Measurements from ENCODE around the gene OTOGL.

DNA sequence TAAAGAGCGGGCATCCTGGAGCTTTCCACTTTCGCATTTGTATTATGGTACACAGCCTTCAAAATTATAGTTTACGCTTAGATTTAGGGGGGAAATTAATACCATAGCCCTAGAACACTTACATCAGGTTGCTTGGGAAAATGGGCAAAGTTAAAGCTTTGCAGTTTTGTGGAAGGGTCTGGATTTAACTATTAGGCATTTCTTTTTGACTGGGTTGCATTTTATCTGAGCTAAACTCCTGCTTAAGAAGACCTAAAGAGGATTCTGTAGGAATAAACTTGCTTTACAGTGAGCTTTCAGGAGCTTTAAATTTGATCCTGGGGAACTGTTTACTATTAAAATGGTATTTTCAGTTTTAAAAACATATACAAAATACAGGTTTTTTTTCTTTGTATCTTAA lies 301.9 kb downstream of the OTOGL start:
- TF ChIP-seq, protein P1, sequence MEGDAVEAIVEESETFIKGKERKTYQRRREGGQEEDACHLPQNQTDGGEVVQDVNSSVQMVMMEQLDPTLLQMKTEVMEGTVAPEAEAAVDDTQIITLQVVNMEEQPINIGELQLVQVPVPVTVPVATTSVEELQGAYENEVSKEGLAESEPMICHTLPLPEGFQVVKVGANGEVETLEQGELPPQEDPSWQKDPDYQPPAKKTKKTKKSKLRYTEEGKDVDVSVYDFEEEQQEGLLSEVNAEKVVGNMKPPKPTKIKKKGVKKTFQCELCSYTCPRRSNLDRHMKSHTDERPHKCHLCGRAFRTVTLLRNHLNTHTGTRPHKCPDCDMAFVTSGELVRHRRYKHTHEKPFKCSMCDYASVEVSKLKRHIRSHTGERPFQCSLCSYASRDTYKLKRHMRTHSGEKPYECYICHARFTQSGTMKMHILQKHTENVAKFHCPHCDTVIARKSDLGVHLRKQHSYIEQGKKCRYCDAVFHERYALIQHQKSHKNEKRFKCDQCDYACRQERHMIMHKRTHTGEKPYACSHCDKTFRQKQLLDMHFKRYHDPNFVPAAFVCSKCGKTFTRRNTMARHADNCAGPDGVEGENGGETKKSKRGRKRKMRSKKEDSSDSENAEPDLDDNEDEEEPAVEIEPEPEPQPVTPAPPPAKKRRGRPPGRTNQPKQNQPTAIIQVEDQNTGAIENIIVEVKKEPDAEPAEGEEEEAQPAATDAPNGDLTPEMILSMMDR (conservative IDR thresholded peaks at IDR 0.05) = no peak
- TF ChIP-seq EZH2 (IDR thresholded peaks at IDR 0.05; ENCODE audit: low read depth) = no peak
